Tibial nerve (tissue), 4 donors: ENCODE data around the gene AP4B1.

Source experiments
- EP300 ChIP-seq, 2 donors: sonication (generic); formaldehyde crosslinking; IDR thresholded peaks; one replicate each; pipeline ENCODE4 v1.6.1; 2017; ENCODE audit warnings: antibody characterized with exemption in 2 of 2, mild to moderate bottlenecking in 1 of 2
- POLR2A ChIP-seq, 2 donors: fragments of 450-650 bp; IDR thresholded peaks; one replicate each; pipeline ENCODE4 v1.6.1; 2017; ENCODE audit warnings: antibody characterized with exemption in 2 of 2, mild to moderate bottlenecking in 2 of 2, moderate library complexity in 2 of 2
- TF ChIP-seq, protein P1 (sequence below), 5 experiments: fragments of 200-600 bp in 3 of 5; fragments of 450-650 bp in 2 of 5; sonication (generic) in 3 of 5; IDR thresholded peaks; one replicate each; pipeline ENCODE4 v1.5.1; 2016 to 2019; ENCODE audit warnings: antibody characterized with exemption in 5 of 5, mild to moderate bottlenecking in 3 of 5, moderate library complexity in 2 of 5

DNA sequence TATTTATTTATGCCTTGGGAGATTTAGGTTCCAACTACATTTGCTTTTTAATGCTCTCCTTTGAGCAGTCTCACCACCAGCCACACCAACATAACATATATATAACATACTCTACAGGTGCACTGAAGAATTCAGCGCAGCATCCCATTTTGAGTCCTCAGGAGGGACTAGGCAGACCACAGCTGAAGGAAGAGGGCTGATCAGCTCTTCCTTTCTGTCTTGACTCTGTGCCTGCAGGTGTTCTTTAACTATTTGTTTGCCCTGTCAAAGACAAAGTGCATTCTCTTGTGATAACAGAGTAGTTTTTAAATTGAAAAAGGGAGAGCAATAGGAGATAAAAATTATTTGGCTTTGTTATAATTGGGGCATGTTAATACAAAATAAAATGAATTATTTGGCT lies 41.5 kb upstream of the AP4B1 start:
- TF ChIP-seq, protein P1, sequence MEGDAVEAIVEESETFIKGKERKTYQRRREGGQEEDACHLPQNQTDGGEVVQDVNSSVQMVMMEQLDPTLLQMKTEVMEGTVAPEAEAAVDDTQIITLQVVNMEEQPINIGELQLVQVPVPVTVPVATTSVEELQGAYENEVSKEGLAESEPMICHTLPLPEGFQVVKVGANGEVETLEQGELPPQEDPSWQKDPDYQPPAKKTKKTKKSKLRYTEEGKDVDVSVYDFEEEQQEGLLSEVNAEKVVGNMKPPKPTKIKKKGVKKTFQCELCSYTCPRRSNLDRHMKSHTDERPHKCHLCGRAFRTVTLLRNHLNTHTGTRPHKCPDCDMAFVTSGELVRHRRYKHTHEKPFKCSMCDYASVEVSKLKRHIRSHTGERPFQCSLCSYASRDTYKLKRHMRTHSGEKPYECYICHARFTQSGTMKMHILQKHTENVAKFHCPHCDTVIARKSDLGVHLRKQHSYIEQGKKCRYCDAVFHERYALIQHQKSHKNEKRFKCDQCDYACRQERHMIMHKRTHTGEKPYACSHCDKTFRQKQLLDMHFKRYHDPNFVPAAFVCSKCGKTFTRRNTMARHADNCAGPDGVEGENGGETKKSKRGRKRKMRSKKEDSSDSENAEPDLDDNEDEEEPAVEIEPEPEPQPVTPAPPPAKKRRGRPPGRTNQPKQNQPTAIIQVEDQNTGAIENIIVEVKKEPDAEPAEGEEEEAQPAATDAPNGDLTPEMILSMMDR (IDR thresholded peaks at IDR 0.05) = no peak
- no peak for TF ChIP-seq EP300 (IDR thresholded peaks at IDR 0.05)
- no peak for TF ChIP-seq POLR2A (IDR thresholded peaks at IDR 0.05)
